Cardiac muscle cell (in vitro differentiated cells and primary cell): ENCODE measurements around the gene CAD. TPM values are rescaled to one million over a fixed set of nuclear protein-coding genes. Genes with fewer than 3 reads are reported as not detected.

Experiments
- DNase-seq, 2 donors: peaks; one replicate each; pipeline versions ENCODE4 v3.0.0 to v3.0.0-alpha.2; 2010 to 2017; ENCODE audit warnings: low read depth in 1 of 2, low spot score in 1 of 2
- H3K27ac ChIP-seq: fragments of 200-600 bp; sonication (generic); 2 replicates; pipeline ENCODE4 v1.5.1; 2016
- H3K27me3 ChIP-seq: fragments of 200-600 bp; sonication (generic); 2 replicates; pipeline ENCODE4 v1.6.0; 2016; ENCODE audit warnings: control low read depth
- H3K36me3 ChIP-seq: fragments of 200-600 bp; sonication (generic); 2 replicates; pipeline ENCODE4 v1.5.1; 2016; ENCODE audit warnings: control low read depth
- H3K4me1 ChIP-seq: fragments of 200-600 bp; sonication (generic); 2 replicates; pipeline ENCODE4 v1.8.1; 2017; ENCODE audit warnings: low read depth, mild to moderate bottlenecking, mixed run types
- H3K4me3 ChIP-seq: fragments of 200-600 bp; sonication (generic); 2 replicates; pipeline ENCODE4 v1.5.1; 2016; ENCODE audit warnings: mild to moderate bottlenecking
- H3K9me3 ChIP-seq: fragments of 200-600 bp; sonication (generic); 2 replicates; pipeline ENCODE4 v1.5.1; 2017; ENCODE audit warnings: low read depth, mild to moderate bottlenecking, control low read depth
- polyA plus RNA-seq: library from polyadenylated mRNA; unstranded; fragments of >200 nt; fragmentation: Nextera tagmentation; extraction: Ambion mirVana; gene quantifications from 2 replicates; pipeline ENCODE4 v1.2.1, GENCODE V29; 2016
- total RNA-seq: library from RNA; depleted of rRNA; stranded (reverse); fragments of >200 nt; gene quantifications from 2 replicates; pipeline ENCODE4 v1.2.3, GENCODE V29; 2016
- TF ChIP-seq, protein P1 (sequence below): IDR thresholded peaks from 2 replicates; pipeline ENCODE4 v1.5.1; 2012; ENCODE audit warnings: low read depth, mild to moderate bottlenecking, low read length

The CAD gene
- total and polyA plus RNA-seq, 2 experiments from 2014 or later = 30.1 to 51.7 TPM

DNA sequence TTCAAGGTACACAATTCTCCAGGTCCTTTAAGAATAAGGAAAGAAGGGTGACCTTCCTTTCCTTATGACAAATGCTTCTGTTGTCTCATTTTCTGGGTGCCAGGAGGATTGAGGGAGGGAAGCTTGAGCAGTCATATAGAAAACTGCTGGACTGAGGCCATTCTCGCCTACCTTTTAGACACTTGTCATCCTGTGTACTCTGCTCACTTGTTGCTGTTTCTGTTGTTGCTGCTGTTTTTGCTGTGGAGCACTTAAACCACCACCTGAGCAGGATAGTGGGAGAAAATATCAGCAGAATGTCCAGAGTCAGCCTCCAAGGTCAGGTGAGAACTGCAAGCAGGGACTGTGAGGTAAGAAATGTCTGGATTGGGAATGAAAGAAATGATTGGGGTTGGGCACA, 60.8 kb downstream of the CAD start:
- TF ChIP-seq, protein P1, sequence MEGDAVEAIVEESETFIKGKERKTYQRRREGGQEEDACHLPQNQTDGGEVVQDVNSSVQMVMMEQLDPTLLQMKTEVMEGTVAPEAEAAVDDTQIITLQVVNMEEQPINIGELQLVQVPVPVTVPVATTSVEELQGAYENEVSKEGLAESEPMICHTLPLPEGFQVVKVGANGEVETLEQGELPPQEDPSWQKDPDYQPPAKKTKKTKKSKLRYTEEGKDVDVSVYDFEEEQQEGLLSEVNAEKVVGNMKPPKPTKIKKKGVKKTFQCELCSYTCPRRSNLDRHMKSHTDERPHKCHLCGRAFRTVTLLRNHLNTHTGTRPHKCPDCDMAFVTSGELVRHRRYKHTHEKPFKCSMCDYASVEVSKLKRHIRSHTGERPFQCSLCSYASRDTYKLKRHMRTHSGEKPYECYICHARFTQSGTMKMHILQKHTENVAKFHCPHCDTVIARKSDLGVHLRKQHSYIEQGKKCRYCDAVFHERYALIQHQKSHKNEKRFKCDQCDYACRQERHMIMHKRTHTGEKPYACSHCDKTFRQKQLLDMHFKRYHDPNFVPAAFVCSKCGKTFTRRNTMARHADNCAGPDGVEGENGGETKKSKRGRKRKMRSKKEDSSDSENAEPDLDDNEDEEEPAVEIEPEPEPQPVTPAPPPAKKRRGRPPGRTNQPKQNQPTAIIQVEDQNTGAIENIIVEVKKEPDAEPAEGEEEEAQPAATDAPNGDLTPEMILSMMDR = no peak
- no peak for DNase-seq
- Histone ChIP-seq H3K27me3 (no peaks in the 10 kb centered on the region), H3K9me3 (no peaks in the 10 kb centered on the region), H3K27ac (no peak overlapping the region), H3K4me1 (peaks cover 62% of the 10 kb centered on the region), H3K36me3 (no peaks in the 10 kb centered on the region), H3K4me3 (no peak overlapping the region)

DNA sequence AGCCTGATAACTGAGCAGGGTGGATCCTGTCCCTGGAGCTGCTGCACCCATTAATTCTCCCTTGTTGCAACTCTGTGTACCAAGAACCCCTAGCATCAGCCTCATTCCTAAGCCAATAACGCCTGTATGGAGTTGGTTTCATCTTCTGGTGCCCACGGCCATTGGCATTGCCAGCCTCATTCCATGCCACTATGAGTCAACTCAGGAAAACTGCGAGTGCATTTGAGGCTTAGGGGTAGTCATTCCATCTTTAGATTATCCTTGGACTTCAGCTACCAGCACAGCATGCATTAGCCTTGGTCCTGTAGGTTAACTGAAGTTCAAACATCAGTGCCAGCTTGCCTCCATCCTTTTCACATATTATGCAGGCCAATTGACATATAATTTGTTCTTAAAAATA, 63.7 kb downstream of the CAD start:
- peaks cover 46% of the 10 kb centered on the region for H3K4me1 ChIP-seq
- no peaks in the 10 kb centered on the region for H3K9me3 ChIP-seq
- H3K4me3 ChIP-seq = no peak overlapping the region
- no peak for DNase-seq
- TF ChIP-seq, protein P1 = no peak
- H3K36me3 ChIP-seq = no peaks in the 10 kb centered on the region
- H3K27me3 ChIP-seq = no peaks in the 10 kb centered on the region
- H3K27ac ChIP-seq = peak overlapping the region; percentile 97

DNA sequence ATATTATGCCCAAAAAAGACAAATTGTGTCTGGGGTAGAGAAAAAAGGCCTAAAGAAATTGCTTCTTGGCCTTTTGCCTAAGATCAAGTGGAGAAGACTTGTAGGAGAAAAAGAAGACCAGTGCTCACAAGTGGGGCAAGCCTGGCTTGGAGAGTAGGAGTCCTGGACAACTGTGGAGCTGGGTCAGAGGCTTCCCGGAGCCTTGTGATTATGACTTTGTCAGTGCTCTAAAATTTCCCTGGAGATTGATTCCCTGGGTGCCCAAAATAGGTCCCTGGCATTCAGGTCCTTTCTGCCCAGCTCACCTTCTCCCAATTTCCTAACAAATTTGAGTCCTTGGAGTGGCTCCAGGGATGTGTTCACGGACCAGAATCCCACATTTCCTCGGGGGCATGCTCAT, 64.3 kb downstream of the CAD start:
- H3K4me1 ChIP-seq = peaks cover 46% of the 10 kb centered on the region
- H3K27me3 ChIP-seq = no peaks in the 10 kb centered on the region
- no peak for DNase-seq
- H3K27ac ChIP-seq = peak overlapping the region; percentile 97
- TF ChIP-seq, protein P1 = no peak
- H3K36me3 ChIP-seq = no peaks in the 10 kb centered on the region
- H3K9me3 ChIP-seq = no peaks in the 10 kb centered on the region
- H3K4me3 ChIP-seq = no peak overlapping the region

DNA sequence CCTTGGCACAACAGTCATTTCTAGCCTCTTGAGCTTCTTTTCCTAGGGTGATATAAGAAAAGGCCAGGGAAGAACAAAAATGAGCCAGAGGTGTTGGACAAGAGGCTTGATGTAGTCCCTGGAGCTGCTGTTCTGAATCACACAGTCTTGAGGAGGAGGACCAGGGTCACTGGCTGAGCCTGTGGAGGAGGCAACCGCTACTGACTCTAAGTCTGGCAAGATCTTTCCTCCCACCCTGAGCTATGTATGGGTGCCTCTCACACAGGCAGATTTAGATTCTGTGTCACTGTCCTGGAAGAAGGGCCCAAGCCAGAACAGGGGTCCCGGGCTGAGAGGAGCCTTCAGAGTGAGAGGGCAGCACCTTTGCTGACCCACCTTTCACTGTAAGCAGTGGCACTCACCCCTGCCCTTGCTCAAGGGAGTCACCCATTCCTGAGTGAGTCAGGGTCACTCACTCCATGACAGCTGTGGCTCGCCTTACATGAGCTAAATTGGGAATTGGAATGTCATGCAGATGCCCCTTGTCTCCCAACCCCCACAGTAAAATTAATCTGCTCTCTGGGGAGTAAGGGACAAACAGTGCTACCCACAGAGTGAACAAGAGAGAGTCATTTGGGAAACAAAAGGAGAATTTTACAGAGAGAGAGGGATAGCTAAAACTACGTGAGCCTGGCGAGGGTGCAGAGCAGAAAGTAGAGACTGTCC, 64.8 kb downstream of the CAD start, which contains the start of gene TRIM54:
TRIM54 (plus strand) TSS at position 575 of the 705 bp plus-strand sequence. CDS start 303 bp downstream, outside the sequence.
- peak within 1 kb of the TSS; percentile 17 for H3K4me3 ChIP-seq
- DNase-seq = peak in 1 of 2 donors; percentile 66
- H3K4me1 ChIP-seq = peaks cover 49% of the 10 kb centered on the region
- H3K27ac ChIP-seq = peak within 1 kb of the TSS; percentile 97
- no peaks in the 10 kb centered on the region for H3K9me3 ChIP-seq
- TF ChIP-seq, protein P1 = no peak
- H3K27me3 ChIP-seq = no peaks in the 10 kb centered on the region
- no peaks in the 10 kb centered on the region for H3K36me3 ChIP-seq

DNA sequence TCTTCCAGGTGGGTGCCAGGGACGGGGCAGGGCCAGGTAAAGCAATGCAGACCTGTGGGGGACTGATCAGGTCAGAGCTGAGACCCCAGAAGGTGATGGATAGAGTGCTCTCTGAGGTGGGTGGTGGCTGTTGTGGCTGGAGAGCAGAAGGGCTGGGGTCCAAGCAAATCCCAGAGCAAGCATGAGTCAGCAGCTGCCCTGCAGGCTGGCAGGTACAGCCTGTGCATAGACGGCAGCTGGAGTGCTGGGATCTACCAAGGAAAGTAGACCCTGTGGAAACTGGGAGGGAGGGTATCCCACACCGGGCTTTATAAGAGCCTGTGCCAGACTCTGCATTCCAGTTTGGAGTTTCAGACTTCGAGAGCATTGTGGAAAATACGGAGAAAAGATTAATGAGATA, 65.7 kb downstream of the CAD start:
- H3K9me3 ChIP-seq = no peaks in the 10 kb centered on the region
- no peaks in the 10 kb centered on the region for H3K27me3 ChIP-seq
- H3K4me3 ChIP-seq = peak overlapping the region; percentile 17
- peaks cover 49% of the 10 kb centered on the region for H3K4me1 ChIP-seq
- DNase-seq = peak in 1 of 2 donors; percentile 50
- no peaks in the 10 kb centered on the region for H3K36me3 ChIP-seq
- H3K27ac ChIP-seq = peak overlapping the region; percentile 97
- TF ChIP-seq, protein P1 = no peak
